DLD1 (cell line): ENCODE measurements around the gene PTPRK.

Source experiments
- in situ Hi-C: cut with HindIII; loops from 2 replicates; pipeline ENCODE4 v1.10.0; 2017; ENCODE audit warnings: low sequenced_read_pairs

Gene PTPRK

DNA sequence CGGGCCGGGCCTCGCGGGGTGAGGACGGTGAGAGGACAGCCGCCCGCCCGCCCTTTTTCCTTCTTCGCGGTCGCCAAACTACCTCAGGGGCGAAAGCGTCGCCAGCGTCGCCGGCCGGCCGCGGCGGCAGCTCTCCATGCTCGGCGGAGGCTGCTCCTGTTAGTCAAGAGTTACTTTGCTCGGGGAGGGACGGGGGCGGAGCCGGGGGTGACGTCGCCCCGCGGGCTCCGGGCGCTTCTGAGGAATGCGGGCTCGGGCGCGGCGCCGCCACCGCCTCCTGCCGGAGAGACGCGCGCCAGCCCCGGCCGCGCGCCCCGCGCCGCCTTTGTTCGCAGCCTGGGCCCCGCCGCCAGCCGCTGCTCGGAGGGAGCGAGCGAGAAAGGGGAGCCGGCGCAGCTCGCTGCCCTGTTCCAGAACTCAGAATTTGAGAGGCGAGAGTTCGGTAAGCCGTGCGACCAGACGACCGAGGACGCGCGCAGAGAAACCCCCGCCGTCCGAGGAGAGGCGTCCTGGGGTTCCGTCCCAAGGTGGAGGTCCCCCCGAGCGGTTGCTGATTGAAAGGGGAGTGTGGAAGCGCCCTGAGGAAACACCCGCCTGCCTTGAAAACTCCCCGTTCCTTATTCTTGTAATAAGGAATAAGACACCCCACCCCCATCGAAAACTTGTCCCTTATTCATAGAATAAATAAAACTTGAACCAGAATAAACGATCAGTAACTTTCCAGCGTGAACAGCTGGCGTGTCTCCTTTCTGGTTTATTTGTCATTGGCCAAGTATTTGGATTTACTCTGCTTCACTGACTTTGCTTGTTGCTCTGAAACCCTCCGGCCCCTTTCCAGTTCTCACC is at the start of gene PTPRK:
TSS of gene PTPRK (minus strand) at position 164 of the 846 bp plus-strand sequence. CDS start 241 bp downstream, outside the sequence.
- in situ Hi-C loops, result no loop called here

GRCh38 chr6:128567029-128567428 is 46.6 kb upstream of the PTPRK start:
- in situ Hi-C loops, result no loop called here

GRCh38 chr6:128560966-128561365 is 40.6 kb upstream of the PTPRK start:
- in situ Hi-C loops, result no loop called here

GRCh38 chr6:128558924-128559323 is 38.5 kb upstream of the PTPRK start:
- in situ Hi-C loops, result no loop called here

GRCh38 chr6:128558021-128558420 is 37.6 kb upstream of the PTPRK start:
- in situ Hi-C loops, result no loop called here

DNA sequence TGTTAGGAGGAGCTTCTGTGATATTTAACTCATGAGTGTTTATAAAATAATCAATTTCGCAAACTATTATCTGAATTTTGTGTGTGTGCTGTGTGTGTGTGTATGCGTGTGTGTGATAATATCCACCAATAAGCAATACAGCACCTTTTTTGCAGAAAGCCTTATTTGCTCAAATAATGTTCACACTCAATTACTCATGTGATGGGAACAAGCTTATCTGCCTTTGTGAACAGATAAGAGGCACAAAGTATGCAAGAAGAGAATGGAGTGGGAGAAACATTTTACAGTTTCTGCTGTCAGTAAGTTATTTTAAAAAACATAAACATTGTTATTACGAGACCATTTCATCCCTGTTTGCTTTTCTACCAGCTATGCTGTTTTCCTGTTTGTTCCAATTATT is 36.7 kb upstream of the PTPRK start:
- in situ Hi-C loops, result no loop called here

DNA sequence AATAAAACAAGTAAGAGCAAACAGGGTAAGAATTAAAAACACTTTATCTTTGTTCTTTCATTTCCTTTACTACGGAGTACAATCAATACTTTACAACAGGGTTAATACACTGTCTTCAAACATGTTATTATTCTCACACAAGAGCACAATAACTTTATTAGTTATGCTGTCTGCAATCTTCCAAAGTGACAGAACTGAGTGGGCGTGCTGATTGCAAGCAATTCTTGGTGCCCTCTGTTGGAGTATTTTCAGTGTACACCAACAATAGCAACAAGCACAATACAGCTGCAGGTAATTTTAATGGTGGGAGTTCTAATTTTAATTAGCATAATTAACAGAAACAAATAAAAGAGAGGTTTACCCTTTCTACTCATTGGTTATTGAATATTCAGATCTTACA is 33.9 kb upstream of the PTPRK start:
- in situ Hi-C loops, result no loop called here

GRCh38 chr6:128541261-128541660 is 20.9 kb upstream of the PTPRK start:
- in situ Hi-C loops, result no loop called here

DNA sequence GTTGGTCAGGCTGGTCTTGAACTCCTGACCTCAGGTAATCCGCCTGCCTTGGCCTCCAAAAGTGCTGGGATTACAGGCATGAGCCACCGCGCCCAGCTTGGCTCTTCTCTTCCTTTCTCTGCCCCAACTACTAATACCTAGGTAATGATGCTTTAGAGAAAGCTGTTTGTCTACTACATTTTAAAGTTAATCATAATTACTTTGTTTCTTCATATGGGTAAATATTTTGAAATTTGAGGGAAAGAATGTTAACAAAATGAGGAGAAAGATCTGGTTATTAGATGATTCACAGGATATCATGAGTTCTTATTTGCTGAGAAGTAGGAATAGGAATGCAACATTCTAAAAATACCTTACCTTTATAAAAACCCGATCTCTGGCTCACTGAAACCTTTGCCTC is 18.4 kb upstream of the PTPRK start:
- in situ Hi-C loops, result no loop called here

DNA sequence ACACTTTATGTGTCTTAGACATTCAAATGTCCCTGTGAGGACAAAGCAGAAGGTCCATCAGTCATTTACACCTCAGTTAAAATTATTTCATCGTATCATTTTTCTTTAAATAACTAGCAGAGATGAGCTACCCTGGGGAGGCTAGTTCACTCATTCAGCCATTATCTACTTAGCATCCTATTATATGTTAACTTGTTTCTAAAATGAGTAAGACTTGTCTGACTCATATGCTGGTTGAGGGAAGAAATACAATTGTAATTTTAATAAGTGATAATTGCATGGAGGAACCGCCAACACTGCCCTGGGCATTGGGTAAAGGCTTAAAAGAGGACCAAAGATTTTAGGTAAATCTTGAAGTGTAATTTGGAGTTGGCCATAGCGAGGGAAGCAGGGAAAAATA is 12.4 kb upstream of the PTPRK start:
- in situ Hi-C loops, result no loop called here

DNA sequence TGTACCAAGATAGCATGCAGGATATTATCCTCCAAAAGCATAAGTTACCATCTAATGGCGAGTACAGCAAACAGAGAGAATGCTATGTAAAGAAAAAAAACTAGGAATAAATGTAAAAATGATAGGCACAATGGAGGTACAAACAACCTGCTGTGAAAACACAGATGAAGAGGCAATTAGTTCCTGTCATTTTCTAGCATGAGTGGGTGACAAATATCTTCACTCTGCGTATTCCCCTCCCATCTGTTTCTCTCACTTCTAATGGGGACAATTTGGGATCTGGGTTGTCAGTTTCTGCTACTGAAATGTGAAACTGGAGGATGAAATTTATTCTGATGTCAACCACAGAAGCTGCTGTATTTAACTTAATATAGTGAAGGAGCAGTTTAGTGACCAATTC is 11.7 kb upstream of the PTPRK start:
- in situ Hi-C loops, result no loop called here

DNA sequence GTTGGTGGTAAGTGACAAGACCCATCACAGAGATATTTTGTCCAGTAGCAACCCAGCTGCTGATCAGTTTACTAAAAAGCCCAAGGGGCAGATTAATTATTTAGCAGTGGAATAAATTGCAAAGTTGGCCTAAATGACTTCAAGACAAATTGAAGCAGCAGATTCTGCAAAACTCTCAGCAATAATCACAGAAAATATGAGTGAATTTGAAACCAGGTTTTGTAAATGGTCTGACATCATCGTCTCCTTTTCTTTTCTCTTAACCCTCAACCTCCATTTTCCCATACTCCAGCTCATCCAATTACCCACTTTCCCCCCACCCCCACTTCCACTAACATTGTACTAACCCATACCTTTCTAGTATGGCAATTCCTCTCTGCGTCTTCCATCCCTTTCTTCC is 11.3 kb upstream of the PTPRK start:
- in situ Hi-C loops, result no loop called here

DNA sequence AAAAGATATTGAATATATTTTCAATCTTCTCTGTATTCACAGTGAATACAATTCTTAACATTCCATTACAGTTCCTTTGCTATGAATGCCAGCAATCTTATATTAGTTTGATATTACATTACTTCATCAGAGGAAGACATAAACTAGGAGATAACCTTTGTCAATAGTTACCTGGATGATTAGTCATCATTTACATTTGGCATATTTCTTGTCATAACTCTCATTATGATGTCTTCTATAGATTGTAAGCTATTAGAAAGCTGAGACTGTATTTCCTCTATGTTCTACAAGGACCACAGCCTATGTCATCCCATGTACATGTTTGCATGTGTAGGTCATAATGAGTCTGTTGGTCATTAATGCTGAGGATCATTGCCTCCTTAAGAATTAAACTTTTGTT is 7.8 kb upstream of the PTPRK start:
- in situ Hi-C loops, result no loop called here

- in situ Hi-C loops, result no loop called here
Measured at GRCh38 chr6:128527375-128527774, 7.0 kb upstream of the PTPRK start.

- in situ Hi-C loops, result no loop called here
Measured at GRCh38 chr6:128526152-128526914, 5.9 kb upstream of the PTPRK start.

DNA sequence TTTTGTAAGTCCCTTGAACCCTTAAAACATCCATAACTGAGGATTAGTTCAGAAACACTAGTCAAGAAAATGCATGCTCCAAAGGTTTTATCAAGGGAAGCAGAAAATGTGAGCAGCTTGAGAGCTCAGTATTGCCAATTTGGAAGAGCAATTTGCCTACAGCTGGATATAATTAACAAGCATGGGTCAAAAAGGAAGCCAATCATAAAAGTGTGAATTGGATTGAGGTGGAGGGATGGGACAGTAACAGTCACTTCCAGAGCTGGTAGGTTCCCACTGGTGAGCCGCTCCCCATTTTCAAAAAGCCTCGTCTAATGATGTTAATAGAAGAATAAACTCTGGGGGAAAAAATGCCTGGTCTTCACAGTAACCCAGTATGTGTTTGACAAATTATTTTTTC is 5.0 kb upstream of the PTPRK start:
- in situ Hi-C loops, result no loop called here

DNA sequence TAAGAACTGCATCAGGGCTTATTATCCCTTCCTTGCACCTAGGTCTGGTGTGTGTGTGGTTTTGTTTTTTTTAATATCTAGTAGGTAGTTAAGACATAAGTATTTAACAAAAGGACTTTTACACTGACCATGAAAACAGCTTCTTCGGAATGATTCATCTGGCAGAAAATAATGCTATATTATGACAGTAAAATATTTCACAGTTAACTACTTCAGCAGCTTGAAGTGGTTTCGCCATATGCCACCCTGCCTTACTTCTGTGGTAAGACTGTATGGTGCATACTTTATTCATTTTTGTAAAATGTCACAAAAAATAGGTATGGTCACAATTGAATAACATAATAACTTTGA is 858 bp upstream of the PTPRK start:
- in situ Hi-C loops, result no loop called here

DNA sequence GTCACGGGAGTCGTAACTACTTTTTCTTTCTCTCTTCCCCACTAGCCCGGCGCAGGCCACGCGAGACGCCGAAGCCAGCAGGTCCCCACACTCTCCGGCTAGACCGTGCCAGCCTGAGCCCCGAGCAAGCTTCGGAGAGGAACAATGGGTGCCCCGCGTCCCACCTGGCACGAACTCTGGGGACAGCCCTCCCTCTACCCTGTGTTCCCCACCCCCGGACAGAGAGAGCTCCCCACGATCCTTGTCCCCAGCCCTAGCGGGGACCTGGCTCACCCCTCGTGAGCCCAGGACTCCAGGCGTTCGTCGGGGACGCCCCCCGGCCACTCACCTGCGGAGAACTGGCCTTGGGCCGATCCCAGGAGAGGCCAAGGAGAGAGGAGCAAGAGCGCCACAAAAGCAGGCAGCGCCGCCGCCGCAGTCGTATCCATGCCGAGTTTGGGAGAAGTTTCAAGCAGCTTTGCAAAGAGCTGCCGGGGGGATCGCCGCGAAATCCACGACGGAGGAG is 416 bp downstream of the PTPRK start:
- in situ Hi-C loops, result no loop called here

DNA sequence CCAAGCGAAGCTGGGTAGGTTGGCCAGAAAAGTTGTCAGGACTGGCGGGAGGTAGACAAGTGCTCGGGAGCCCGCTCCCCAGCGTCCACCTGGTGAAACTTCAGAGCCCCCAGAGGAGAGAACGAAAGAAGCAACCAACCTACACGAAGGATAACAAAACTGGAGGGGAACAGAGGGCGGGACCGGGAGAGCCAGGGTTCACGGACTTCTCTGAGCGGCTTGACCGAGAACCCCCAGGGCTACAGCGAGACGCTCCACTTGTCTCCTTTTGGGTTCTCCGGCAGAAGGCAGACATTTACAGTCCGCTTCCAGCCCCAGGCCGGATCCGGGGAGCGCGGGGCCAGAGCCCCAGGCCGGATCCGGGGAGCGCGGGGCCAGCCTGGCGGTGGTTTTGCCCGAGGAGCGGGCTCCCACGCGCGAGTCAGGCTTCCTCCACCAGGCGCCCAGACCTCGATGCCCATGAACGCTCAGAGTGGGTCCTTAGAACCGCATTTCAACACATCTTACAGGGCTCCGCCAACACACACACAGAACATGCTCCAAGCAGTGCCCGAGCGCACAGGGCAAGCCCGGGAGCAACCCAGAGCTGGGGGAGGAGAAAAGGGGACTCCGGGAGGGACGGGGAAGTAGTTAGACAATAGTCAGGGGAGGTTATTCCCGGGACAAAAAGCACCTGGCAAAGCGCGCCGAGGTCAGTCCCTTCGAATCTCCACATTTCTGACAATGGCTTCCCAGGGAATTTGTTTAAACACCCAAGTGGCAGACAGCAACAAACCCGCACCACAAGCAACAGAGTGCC is 1.1 kb downstream of the PTPRK start:
- in situ Hi-C loops, result no loop called here

GRCh38 chr6:128518434-128519131 is 1.8 kb downstream of the PTPRK start:
- in situ Hi-C loops, result no loop called here

- in situ Hi-C loops, result no loop called here
Measured at GRCh38 chr6:128517124-128517523, 3.3 kb downstream of the PTPRK start.
